OCI-LY7 (cell line): ENCODE results near the gene CEP89. TPM values are rescaled to one million over a fixed set of nuclear protein-coding genes. Genes with fewer than 3 reads are reported as not detected.

Source experiments
- BruUV-seq: library from RNA; stranded (reverse); fragments of 400-500 nt; replicated peaks from 2 replicates; lab custom pipeline; 2021; lab: Mats Ljungman, UMichigan
- CTCF ChIA-PET: fragments of 300-600 bp; sonication (Branson Sonifier 250); formaldehyde crosslinking; loops from one replicate; lab custom pipeline; 2022; ENCODE audit warnings: antibody characterized with exemption; ENCODE audit not compliant: unreplicated experiment; lab: Charles Lee
- POLR2A ChIA-PET: fragments of 300-600 bp; sonication (Branson Sonifier 250); formaldehyde crosslinking; loops from one replicate; lab custom pipeline; 2022; ENCODE audit warnings: antibody characterized with exemption; lab: Charles Lee
- DNase-seq: peaks from one replicate; pipeline ENCODE4 v3.0.0-alpha.2; 2015; ENCODE audit warnings: low spot score
- H2AFZ ChIP-seq: fragments of 200-600 bp; sonication (generic), shearing (Covaris generic); 2 replicates; pipeline ENCODE4 v1.6.1; 2014; ENCODE audit warnings: mild to moderate bottlenecking, antibody characterized with exemption, low read length, moderate library complexity
- H3K27ac ChIP-seq: fragments of 200-600 bp; sonication (generic); 2 replicates; pipeline ENCODE4 v1.5.1; 2014; ENCODE audit warnings: mixed run types, low read depth, mild to moderate bottlenecking, moderate library complexity, low read length, inconsistent platforms; ENCODE audit not compliant: poor library complexity, severe bottlenecking
- H3K36me3 ChIP-seq: fragments of 200-600 bp; sonication (generic); 2 replicates; pipeline ENCODE4 v1.6.1; 2014; ENCODE audit warnings: mild to moderate bottlenecking, antibody characterized with exemption, low read length, moderate library complexity, mixed read lengths; ENCODE audit not compliant: insufficient read depth
- H3K4me1 ChIP-seq: fragments of 200-600 bp; sonication (generic); 2 replicates; pipeline ENCODE4 v1.5.1; 2014; ENCODE audit warnings: mild to moderate bottlenecking, low read length; ENCODE audit not compliant: insufficient read depth, poor library complexity, severe bottlenecking
- H3K4me2 ChIP-seq: fragments of 200-600 bp; sonication (generic); 2 replicates; pipeline ENCODE4 v1.6.1; 2014; ENCODE audit warnings: mild to moderate bottlenecking, low read length
- H3K4me3 ChIP-seq: fragments of 200-600 bp; sonication (generic); 2 replicates; pipeline ENCODE4 v1.5.1; 2014; ENCODE audit warnings: mild to moderate bottlenecking, low read depth, low read length; ENCODE audit not compliant: poor library complexity, severe bottlenecking
- H3K79me2 ChIP-seq: fragments of 200-600 bp; sonication (generic); 2 replicates; pipeline ENCODE4 v1.6.1; 2016; ENCODE audit warnings: low read depth, mild to moderate bottlenecking, low read length, moderate library complexity, mixed read lengths; ENCODE audit not compliant: insufficient read depth
- H3K9me2 ChIP-seq: fragments of 200-600 bp; sonication (generic); 2 replicates; pipeline ENCODE4 v1.6.1; 2016; ENCODE audit warnings: mild to moderate bottlenecking, low read length, mixed read lengths; ENCODE audit not compliant: insufficient read depth
- H3K9me3 ChIP-seq: fragments of 200-600 bp; sonication (generic); 2 replicates; pipeline ENCODE4 v1.6.1; 2014; ENCODE audit warnings: mild to moderate bottlenecking, mixed run types, low read length, mixed read lengths
- H4K20me1 ChIP-seq: fragments of 200-600 bp; sonication (generic); 2 replicates; pipeline ENCODE4 v1.6.1; 2014; ENCODE audit warnings: mild to moderate bottlenecking, antibody characterized with exemption, low read length, moderate library complexity, mixed read lengths; ENCODE audit not compliant: insufficient read depth
- EZH2phosphoT487 ChIP-seq: fragments of 200-600 bp; sonication (generic); IDR thresholded peaks from 2 replicates; pipeline ENCODE4 v1.6.1; 2018; ENCODE audit warnings: low read depth, borderline replicate concordance, mild to moderate bottlenecking, mixed run types, antibody characterized with exemption, low read length, moderate library complexity, mixed read lengths
- intact Hi-C: fragments of 100-400 bp; cut with micrococcal nuclease; formaldehyde crosslinking; loops from one replicate; pipeline ENCODE4 v1.10.0; 2022; ENCODE audit not compliant: unreplicated experiment
- total RNA-seq, 2 experiments: library from RNA; depleted of rRNA in 1 of 2; stranded (reverse); fragments of >200 nt in 1 of 2; shearing (Covaris generic) in 1 of 2; gene quantifications; 2 replicates each; pipeline ENCODE4 v1.2.3, GENCODE V29; 2014 to 2022
- TF ChIP-seq, protein P1 (sequence below): fragments of 200-600 bp; sonication (generic); conservative IDR thresholded peaks from 2 replicates; pipeline ENCODE4 v1.5.1; 2014; ENCODE audit warnings: mild to moderate bottlenecking, antibody characterized with exemption, low read length, moderate library complexity, mixed read lengths

The CEP89 gene
- total RNA-seq, 2 experiments from 2014 or later = 15.8 to 20.6 TPM

DNA sequence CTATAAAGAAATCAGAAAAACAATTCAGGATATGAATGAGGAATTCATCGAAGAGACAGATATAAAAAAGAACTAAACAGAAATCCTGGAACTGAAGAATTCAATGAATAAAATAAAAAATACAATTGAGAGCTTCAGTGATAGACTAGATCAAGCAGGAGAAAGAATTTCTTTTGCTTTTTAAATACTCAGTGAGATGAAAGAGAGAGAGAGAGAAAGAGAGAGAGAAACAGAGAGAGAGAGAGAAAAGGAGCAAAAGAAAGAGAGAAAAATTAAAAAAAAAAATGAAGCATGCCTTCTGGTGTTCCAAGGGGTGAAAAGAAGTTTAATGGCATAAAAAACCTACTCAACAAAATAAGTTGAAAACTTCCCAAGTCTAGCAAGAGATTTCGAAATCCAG is 80.1 kb downstream of the CEP89 start:
- DNase-seq = peak; percentile 2

DNA sequence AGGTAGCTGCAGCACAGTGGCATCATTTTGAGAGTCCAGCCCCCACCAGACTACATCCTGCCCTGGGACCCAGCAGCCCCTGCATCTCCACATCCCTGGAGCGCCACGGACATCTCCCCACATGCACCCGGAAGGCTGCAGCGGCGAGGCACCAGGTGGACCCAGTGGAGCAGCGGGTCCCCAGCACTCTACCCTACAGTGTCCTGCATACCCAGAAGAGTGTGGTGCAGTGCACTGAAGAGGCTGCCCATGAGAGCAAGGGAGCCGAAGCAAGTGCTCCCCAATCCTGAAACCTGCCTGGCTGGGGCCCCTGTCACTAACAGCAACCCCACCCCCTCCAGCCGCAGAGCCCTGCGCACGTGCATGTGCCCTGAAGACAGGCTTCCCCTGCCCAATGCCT is 80.9 kb downstream of the CEP89 start:
- no peak for DNase-seq
- peaks cover 5% of the 10 kb centered on the region; the same call in 1 of the 2 replicates for H3K36me3 ChIP-seq
- H3K9me2 ChIP-seq = no peaks in the 10 kb centered on the region
- ChIA-PET POLR2A (no interaction called here), CTCF (no interaction called here)
- no peaks in the 10 kb centered on the region for H4K20me1 ChIP-seq
- no TSS peak for BruUV-seq
- H3K9me3 ChIP-seq = peaks cover 14% of the 10 kb centered on the region; the same call in 1 of the 2 replicates
- no peak overlapping the region for H2AFZ ChIP-seq
- H3K79me2 ChIP-seq = no peaks in the 10 kb centered on the region
- no peak overlapping the region for H3K4me2 ChIP-seq
- no peak overlapping the region for H3K27ac ChIP-seq
- no peak overlapping the region for H3K4me3 ChIP-seq
- no peaks in the 10 kb centered on the region for H3K4me1 ChIP-seq
- TF ChIP-seq EZH2phosphoT487 = no peak
- TF ChIP-seq, protein P1, sequence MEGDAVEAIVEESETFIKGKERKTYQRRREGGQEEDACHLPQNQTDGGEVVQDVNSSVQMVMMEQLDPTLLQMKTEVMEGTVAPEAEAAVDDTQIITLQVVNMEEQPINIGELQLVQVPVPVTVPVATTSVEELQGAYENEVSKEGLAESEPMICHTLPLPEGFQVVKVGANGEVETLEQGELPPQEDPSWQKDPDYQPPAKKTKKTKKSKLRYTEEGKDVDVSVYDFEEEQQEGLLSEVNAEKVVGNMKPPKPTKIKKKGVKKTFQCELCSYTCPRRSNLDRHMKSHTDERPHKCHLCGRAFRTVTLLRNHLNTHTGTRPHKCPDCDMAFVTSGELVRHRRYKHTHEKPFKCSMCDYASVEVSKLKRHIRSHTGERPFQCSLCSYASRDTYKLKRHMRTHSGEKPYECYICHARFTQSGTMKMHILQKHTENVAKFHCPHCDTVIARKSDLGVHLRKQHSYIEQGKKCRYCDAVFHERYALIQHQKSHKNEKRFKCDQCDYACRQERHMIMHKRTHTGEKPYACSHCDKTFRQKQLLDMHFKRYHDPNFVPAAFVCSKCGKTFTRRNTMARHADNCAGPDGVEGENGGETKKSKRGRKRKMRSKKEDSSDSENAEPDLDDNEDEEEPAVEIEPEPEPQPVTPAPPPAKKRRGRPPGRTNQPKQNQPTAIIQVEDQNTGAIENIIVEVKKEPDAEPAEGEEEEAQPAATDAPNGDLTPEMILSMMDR = no peak
- intact Hi-C loops = no loop called here

More for the DNA sequence above, 80.1 kb downstream of the CEP89 start:
- Histone ChIP-seq H3K4me1 (no peaks in the 10 kb centered on the region), H3K4me2 (no peak overlapping the region), H3K4me3 (no peak overlapping the region), H3K9me3 (peaks cover 14% of the 10 kb centered on the region; the same call in 1 of the 2 replicates), H3K9me2 (no peaks in the 10 kb centered on the region), H3K27ac (no peak overlapping the region), H3K79me2 (no peaks in the 10 kb centered on the region), H4K20me1 (no peaks in the 10 kb centered on the region), H3K36me3 (peaks cover 5% of the 10 kb centered on the region; the same call in 1 of the 2 replicates), H2AFZ (no peak overlapping the region)
- TF ChIP-seq EZH2phosphoT487 = no peak
- TF ChIP-seq, protein P1 = no peak
- intact Hi-C loops = no loop called here
- BruUV-seq = no TSS peak
- CTCF ChIA-PET = no interaction called here
- POLR2A ChIA-PET = no interaction called here

DNA sequence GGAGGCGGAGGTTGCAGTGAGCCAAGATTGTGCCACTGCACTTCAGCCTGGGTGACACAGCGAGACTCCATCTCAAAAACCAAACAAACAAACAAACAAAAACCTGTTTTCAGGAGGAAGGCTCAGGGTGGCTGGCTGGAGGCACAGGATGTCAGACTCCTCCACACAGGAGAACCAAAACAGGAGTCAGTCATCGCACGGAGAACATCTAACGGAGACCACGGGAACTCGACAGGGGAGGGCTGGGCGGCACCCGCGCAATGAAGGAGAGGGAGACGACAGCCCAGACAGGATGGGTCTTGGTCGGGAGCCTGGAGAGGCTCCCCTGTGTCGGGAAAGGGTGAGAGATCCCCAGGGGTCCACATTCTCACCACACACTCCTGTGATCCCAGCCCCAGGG is 81.4 kb downstream of the CEP89 start:
- intact Hi-C loops = no loop called here
- Histone ChIP-seq H3K4me1 (no peaks in the 10 kb centered on the region), H3K36me3 (peaks cover 5% of the 10 kb centered on the region; the same call in 1 of the 2 replicates), H3K27ac (no peak overlapping the region), H3K9me3 (peaks cover 14% of the 10 kb centered on the region; the same call in 1 of the 2 replicates), H4K20me1 (no peaks in the 10 kb centered on the region), H3K4me2 (no peak overlapping the region), H3K9me2 (no peaks in the 10 kb centered on the region), H2AFZ (no peak overlapping the region), H3K4me3 (no peak overlapping the region), H3K79me2 (no peaks in the 10 kb centered on the region)
- no peak for DNase-seq
- CTCF ChIA-PET = no interaction called here
- no TSS peak for BruUV-seq
- TF ChIP-seq, protein P1 = no peak
- no peak for TF ChIP-seq EZH2phosphoT487
- POLR2A ChIA-PET = no interaction called here
